ENCODE measurements around the gene SCYGR8.

DNA sequence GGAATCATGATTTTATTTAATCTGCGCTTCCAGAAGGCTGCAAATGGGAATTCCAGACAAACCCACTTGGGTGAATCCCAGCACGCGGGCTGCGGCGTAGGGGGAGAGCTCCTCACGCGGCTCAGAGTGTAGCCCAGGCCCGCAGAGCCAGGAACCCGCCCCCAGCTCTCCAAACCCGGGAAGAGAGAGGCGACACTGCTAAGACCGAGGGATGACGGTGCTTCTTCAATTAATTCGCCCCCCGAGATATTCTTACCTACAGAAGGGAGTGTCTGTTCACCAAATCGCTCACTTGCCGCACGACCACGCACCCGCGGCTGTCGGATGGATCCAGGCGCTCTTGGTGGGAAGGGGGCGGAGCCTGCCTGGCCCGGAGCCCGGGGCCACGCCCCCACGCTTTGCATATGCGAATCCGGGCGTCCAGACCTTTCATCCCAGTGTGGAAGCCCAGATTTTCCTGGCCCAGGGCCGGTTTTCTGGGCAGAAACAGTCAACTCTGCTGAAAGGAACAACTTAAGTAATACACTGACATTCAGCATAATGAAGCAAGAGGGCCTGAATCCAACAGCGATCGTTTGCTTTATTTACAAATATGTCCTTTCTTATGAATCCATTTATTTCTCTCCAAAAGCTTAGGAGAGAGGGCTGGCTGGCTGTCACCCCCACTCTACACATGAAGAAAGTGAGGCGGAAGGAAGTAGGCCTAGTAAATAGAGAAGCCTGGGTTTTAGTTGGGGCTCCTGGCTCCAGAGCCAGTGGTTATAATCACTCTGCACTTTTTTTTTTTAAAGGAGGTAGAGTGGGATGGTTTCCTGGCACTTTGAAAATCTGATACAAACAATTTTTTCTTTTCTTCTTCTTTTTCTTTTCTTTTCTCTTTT, 27.8 kb upstream of the SCYGR8 start, which contains the start of gene SLC19A3:
- TF ChIP-seq, protein P1, sequence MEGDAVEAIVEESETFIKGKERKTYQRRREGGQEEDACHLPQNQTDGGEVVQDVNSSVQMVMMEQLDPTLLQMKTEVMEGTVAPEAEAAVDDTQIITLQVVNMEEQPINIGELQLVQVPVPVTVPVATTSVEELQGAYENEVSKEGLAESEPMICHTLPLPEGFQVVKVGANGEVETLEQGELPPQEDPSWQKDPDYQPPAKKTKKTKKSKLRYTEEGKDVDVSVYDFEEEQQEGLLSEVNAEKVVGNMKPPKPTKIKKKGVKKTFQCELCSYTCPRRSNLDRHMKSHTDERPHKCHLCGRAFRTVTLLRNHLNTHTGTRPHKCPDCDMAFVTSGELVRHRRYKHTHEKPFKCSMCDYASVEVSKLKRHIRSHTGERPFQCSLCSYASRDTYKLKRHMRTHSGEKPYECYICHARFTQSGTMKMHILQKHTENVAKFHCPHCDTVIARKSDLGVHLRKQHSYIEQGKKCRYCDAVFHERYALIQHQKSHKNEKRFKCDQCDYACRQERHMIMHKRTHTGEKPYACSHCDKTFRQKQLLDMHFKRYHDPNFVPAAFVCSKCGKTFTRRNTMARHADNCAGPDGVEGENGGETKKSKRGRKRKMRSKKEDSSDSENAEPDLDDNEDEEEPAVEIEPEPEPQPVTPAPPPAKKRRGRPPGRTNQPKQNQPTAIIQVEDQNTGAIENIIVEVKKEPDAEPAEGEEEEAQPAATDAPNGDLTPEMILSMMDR (conservative IDR thresholded peaks at IDR 0.05; ENCODE audit: low read depth, low read length) = no peak
- TF ChIP-seq EZH2 (IDR thresholded peaks at IDR 0.05; ENCODE audit: borderline replicate concordance, low read depth, low read length, poor library complexity, severe bottlenecking) = no peak
